Measurements from ENCODE around the gene ZNF17. TPM values are rescaled to one million over a fixed set of nuclear protein-coding genes. Genes with fewer than 3 reads are reported as not detected.

Gene ZNF17
- 1.9 and 4.3 TPM in 2 replicates for total RNA-seq

GRCh38 chr19:57410877-57411671, at the start of gene ZNF17:
TSS of gene ZNF17 (plus strand) at chr19:57411161. CDS start at chr19:57413616, 2,455 bp downstream.

GRCh38 chr19:57362997-57363687, 47.8 kb upstream of the ZNF17 start, which contains the start of the genes TRAPPC2B and ZNF547:
TSS of gene TRAPPC2B (plus strand) at chr19:57363551. CDS start at chr19:57364834, 1,283 bp downstream.
TSS of gene ZNF547 (plus strand) at chr19:57363551. CDS start at chr19:57368556, 5,005 bp downstream.

GRCh38 chr19:57389730-57390598, 21.0 kb upstream of the ZNF17 start, which contains the start of gene ZNF548:
TSS of gene ZNF548 (plus strand) at chr19:57389854. CDS start at chr19:57390100, 246 bp downstream.

DNA sequence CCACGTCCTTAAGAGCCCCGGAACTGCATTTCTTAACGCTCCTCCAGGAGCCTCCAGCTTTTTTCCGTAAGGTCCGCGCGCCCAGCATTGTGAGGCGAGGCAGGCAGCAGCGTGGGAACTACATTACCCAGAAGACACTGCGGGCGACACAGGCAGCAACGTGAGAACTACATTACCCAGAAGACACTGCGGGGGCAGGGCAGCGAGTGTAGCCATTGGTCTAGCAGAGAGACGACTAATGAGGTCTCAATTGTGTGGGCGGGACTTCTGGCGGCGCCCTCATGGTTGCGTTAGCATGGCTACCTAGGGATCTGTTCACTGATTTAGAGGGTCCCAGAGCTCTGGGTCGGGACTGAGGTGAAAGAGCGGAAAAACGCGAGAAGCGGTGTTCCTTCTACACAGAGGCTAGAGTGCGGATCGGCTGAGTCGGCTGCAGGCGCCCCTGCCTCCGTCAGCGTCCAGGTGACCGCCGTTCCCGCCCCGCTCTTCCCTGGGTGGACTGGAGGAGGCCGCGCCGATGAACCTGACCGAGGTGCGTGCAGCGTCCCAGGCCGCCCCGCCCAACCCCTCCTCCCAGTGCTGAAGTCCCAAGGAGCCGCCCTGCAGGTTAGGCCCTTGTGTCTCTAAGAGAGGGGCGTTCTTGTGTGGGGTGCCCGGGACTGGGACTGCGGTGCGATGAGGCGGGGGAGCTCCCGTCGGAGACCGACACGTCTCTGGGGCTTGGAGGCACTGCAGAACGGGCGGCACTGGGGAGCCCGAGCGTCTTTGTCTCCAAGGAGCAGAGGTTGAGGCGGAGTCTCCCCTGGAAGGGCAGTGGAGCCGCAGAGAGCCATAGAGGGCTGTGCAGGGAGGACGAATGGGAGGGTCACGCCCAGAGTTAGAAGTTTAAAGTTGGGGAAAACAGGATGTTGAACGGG, 24.4 kb downstream of the ZNF17 start, which contains the start of gene ZNF749:
Gene ZNF749, plus strand, starts transcription at position 264 of the 917 bp plus-strand sequence. Its CDS starts 254 bp downstream, at position 518.

Other genes with a start within 250 kb of the ZNF17 start
- not detected in 2 replicates for gene DUXA, start 243.7 kb upstream of the ZNF17 start, total RNA-seq
- gene ZNF264, start 219.7 kb upstream of the ZNF17 start, total RNA-seq: 10.3 and 22.5 TPM in 2 replicates
- 0.09 TPM in 1 of 2 replicates, not detected in the other for gene AURKC, start 180.1 kb upstream of the ZNF17 start, total RNA-seq
- 6.4 and 9.2 TPM in 2 replicates for gene ZNF805, start 170.5 kb upstream of the ZNF17 start, total RNA-seq
- gene ZNF460, start 130.7 kb upstream of the ZNF17 start, total RNA-seq: 26.8 and 33.3 TPM in 2 replicates
- 3.7 and 4.6 TPM in 2 replicates for gene ZNF543, start 90.7 kb upstream of the ZNF17 start, total RNA-seq
- 5.4 and 6.5 TPM in 2 replicates for gene ZNF304, start 59.9 kb upstream of the ZNF17 start, total RNA-seq
- 25.3 and 28.2 TPM in 2 replicates for gene TRAPPC2B, start 47.6 kb upstream of the ZNF17 start, total RNA-seq
- gene ZNF547, start 47.6 kb upstream of the ZNF17 start, total RNA-seq: 2.1 and 3.8 TPM in 2 replicates
- gene ZNF548, start 21.3 kb upstream of the ZNF17 start, total RNA-seq: 14.4 and 28.1 TPM in 2 replicates
- 6.3 and 6.5 TPM in 2 replicates for gene ZNF749, start 24.2 kb downstream of the ZNF17 start, total RNA-seq
- 0.17 and 0.23 TPM in 2 replicates for gene VN1R1, start 46.0 kb downstream of the ZNF17 start, total RNA-seq
- gene ZNF772, start 66.4 kb downstream of the ZNF17 start, total RNA-seq: 9.7 and 11.4 TPM in 2 replicates
- gene ZNF419, start 76.6 kb downstream of the ZNF17 start, total RNA-seq: 7.6 and 9.6 TPM in 2 replicates
- 7.7 and 10.4 TPM in 2 replicates for gene ZNF773, start 88.8 kb downstream of the ZNF17 start, total RNA-seq
- 3.8 and 3.9 TPM in 2 replicates for gene ZNF549, start 116.2 kb downstream of the ZNF17 start, total RNA-seq
- 2.6 and 2.8 TPM in 2 replicates for gene ZNF550, start 148.7 kb downstream of the ZNF17 start, total RNA-seq
- 5.5 and 6.6 TPM in 2 replicates for gene ZNF416, start 167.8 kb downstream of the ZNF17 start, total RNA-seq
- 7.2 and 8.1 TPM in 2 replicates for gene ZIK1, start 173.0 kb downstream of the ZNF17 start, total RNA-seq
- 4.0 and 4.2 TPM in 2 replicates for gene ZNF530, start 188.7 kb downstream of the ZNF17 start, total RNA-seq
- gene ZNF134, start 203.1 kb downstream of the ZNF17 start, total RNA-seq: 18.7 and 20.1 TPM in 2 replicates
- gene ZNF211, start 222.0 kb downstream of the ZNF17 start, total RNA-seq: 6.0 and 7.7 TPM in 2 replicates

Data from pericardium fibroblast (primary cell).